Lower leg skin (tissue), 3 donors: ENCODE measurements around the gene VPS13A.

Experiments used
- POLR2A ChIP-seq, 2 donors: fragments of 450-650 bp; IDR thresholded peaks; one replicate each; pipeline ENCODE4 v1.6.1; 2016 to 2017; ENCODE audit warnings: antibody characterized with exemption in 2 of 2, mild to moderate bottlenecking in 1 of 2, moderate library complexity in 1 of 2
- TF ChIP-seq, protein P1 (sequence below), 3 donors: fragments of 450-650 bp; IDR thresholded peaks; one replicate each; pipeline ENCODE4 v1.5.1; 2016; ENCODE audit warnings: antibody characterized with exemption in 3 of 3, mild to moderate bottlenecking in 3 of 3, moderate library complexity in 2 of 3

- TF ChIP-seq, protein P1, sequence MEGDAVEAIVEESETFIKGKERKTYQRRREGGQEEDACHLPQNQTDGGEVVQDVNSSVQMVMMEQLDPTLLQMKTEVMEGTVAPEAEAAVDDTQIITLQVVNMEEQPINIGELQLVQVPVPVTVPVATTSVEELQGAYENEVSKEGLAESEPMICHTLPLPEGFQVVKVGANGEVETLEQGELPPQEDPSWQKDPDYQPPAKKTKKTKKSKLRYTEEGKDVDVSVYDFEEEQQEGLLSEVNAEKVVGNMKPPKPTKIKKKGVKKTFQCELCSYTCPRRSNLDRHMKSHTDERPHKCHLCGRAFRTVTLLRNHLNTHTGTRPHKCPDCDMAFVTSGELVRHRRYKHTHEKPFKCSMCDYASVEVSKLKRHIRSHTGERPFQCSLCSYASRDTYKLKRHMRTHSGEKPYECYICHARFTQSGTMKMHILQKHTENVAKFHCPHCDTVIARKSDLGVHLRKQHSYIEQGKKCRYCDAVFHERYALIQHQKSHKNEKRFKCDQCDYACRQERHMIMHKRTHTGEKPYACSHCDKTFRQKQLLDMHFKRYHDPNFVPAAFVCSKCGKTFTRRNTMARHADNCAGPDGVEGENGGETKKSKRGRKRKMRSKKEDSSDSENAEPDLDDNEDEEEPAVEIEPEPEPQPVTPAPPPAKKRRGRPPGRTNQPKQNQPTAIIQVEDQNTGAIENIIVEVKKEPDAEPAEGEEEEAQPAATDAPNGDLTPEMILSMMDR (IDR thresholded peaks at IDR 0.05), result no peak
- no peak for TF ChIP-seq POLR2A (IDR thresholded peaks at IDR 0.05)
Observed at GRCh38 chr9:77454663-77455062, 277.3 kb downstream of the VPS13A start.
